Mammary microvascular endothelial cell (primary cell): ENCODE data around the gene DTX3L. TPM values are rescaled to one million over a fixed set of nuclear protein-coding genes. Genes with fewer than 3 reads are reported as not detected.

Experiments used
- total RNA-seq: library from RNA; depleted of rRNA; stranded (reverse); fragments of >200 nt; gene quantifications from 2 replicates; pipeline ENCODE4 v1.2.3, GENCODE V29; 2015

The DTX3L gene
- total RNA-seq: 40.0 and 44.8 TPM in 2 replicates

GRCh38 chr3:122564155-122564912 lies at the start of gene DTX3L, which contains the start of gene PARP9:
Gene DTX3L (plus strand): TSS chr3:122564338. CDS start chr3:122564427, 89 bp downstream.
Gene PARP9 (minus strand): TSS chr3:122564300. CDS start chr3:122559620, 4,680 bp downstream.

GRCh38 chr3:122577409-122578031 lies 13.4 kb downstream of the DTX3L start, which contains the start of gene PARP15:
Gene PARP15 (plus strand): TSS chr3:122577650. CDS start chr3:122577668, 18 bp downstream.

Other genes with a start within 250 kb of the DTX3L start
- not detected in 2 replicates for gene CSTA, start 239.1 kb upstream of the DTX3L start, total RNA-seq
- 33.9 and 36.0 TPM in 2 replicates for gene MIX23, start 181.1 kb upstream of the DTX3L start, total RNA-seq
- 15.9 and 17.7 TPM in 2 replicates for gene FAM162A, start 180.2 kb upstream of the DTX3L start, total RNA-seq
- gene WDR5B, start 148.3 kb upstream of the DTX3L start, total RNA-seq: 2.4 and 2.6 TPM in 2 replicates
- gene KPNA1, start 49.4 kb upstream of the DTX3L start, total RNA-seq: 30.6 and 31.3 TPM in 2 replicates
- gene PARP9, start within 50 bp of the DTX3L start, total RNA-seq: 43.2 and 43.9 TPM in 2 replicates
- 0.94 and 1.1 TPM in 2 replicates for gene PARP15, start 13.3 kb downstream of the DTX3L start, total RNA-seq
- gene PARP14, start 116.5 kb downstream of the DTX3L start, total RNA-seq: 50.7 and 51.8 TPM in 2 replicates
- gene HSPBAP1, start 229.5 kb downstream of the DTX3L start, total RNA-seq: 3.7 and 5.1 TPM in 2 replicates
- gene SLC49A4, start 230.7 kb downstream of the DTX3L start, total RNA-seq: 7.5 and 9.7 TPM in 2 replicates